SK-N-SH (cell line): ENCODE results near the gene WWOX. TPM values are rescaled to one million over a fixed set of nuclear protein-coding genes. Genes with fewer than 3 reads are reported as not detected.

Source experiments
- CTCF ChIA-PET: fragments of 300-600, 350-600 bp; formaldehyde crosslinking; extraction: SDS; loops from one replicate; lab custom pipeline; 2021; lab: Yijun Ruan, JAX
- POLR2A ChIA-PET: fragments of 350-600 bp; sonication (Branson Sonifier 250); formaldehyde crosslinking; extraction: SDS; loops from one replicate; lab custom pipeline; 2020; ENCODE audit warnings: antibody characterized with exemption, inconsistent platforms; lab: Yijun Ruan, JAX
- DNase-seq: peaks from one replicate; pipeline ENCODE4 v3.0.0; 2012
- H2AFZ ChIP-seq: fragments of 200-600 bp; sonication (generic); 2 replicates; pipeline ENCODE4 v1.8.1; 2016; ENCODE audit warnings: antibody characterized with exemption, mild to moderate bottlenecking, low read depth
- H3F3A ChIP-seq: fragments of 200-600 bp; sonication (generic); replicated peaks from 2 replicates; pipeline ENCODE3; 2016; ENCODE audit warnings: antibody characterized with exemption, mild to moderate bottlenecking; ENCODE audit not compliant: insufficient read depth
- H3K27ac ChIP-seq, 2 experiments: fragments of 200-500 bp in 1 of 2; fragments of 200-600 bp in 1 of 2; sonication (Bioruptor generic) in 1 of 2; sonication (generic), shearing (Covaris generic) in 1 of 2; 2 replicates each; pipeline versions ENCODE4 v1.5.1 to v1.6.1; 2014 to 2016; ENCODE audit warnings: low read depth in 2 of 2, inconsistent platforms in 1 of 2, low read length in 1 of 2, mild to moderate bottlenecking in 1 of 2, mixed read lengths in 1 of 2
- H3K27me3 ChIP-seq: fragments of 200-600 bp; sonication (generic), shearing (Covaris generic); 2 replicates; pipeline ENCODE4 v1.6.1; 2016; ENCODE audit warnings: mixed run types; ENCODE audit not compliant: insufficient read depth
- H3K36me3 ChIP-seq, 2 experiments: fragments of 200-500 bp in 1 of 2; fragments of 200-600 bp in 1 of 2; sonication (Bioruptor generic) in 1 of 2; sonication (generic) in 1 of 2; replicated peaks in 1 of 2; 2 replicates each; pipeline versions ENCODE3 to v1.5.1; 2014 to 2016; ENCODE audit warnings: low read length in 1 of 2, mild to moderate bottlenecking in 1 of 2; ENCODE audit not compliant: insufficient read depth in 2 of 2, control insufficient read depth in 1 of 2
- H3K4me1 ChIP-seq, 2 experiments: fragments of 200-500 bp in 1 of 2; fragments of 200-600 bp in 1 of 2; sonication (Bioruptor generic) in 1 of 2; sonication (generic), shearing (Covaris generic) in 1 of 2; 2 replicates each; pipeline versions ENCODE4 v1.5.1 to v1.6.1; 2014 to 2016; ENCODE audit warnings: low read depth in 1 of 2, low read length in 1 of 2, mixed run types in 1 of 2; ENCODE audit not compliant: insufficient read depth in 2 of 2, control insufficient read depth in 1 of 2
- H3K4me2 ChIP-seq: fragments of 200-600 bp; sonication (generic), shearing (Covaris generic); 2 replicates; pipeline ENCODE4 v1.6.1; 2017; ENCODE audit warnings: mixed run types
- H3K4me3 ChIP-seq, 2 experiments: fragments of 200-500 bp in 1 of 2; fragments of 200-600 bp in 1 of 2; sonication (Bioruptor generic) in 1 of 2; sonication (generic), shearing (Covaris generic) in 1 of 2; 2 replicates each; pipeline versions ENCODE4 v1.5.1 to v1.8.1; 2014 to 2016; ENCODE audit warnings: low read depth in 2 of 2, inconsistent platforms in 1 of 2, low read length in 1 of 2, mild to moderate bottlenecking in 1 of 2, mixed read lengths in 1 of 2, moderate library complexity in 1 of 2
- H3K79me2 ChIP-seq: fragments of 200-600 bp; sonication (generic); 2 replicates; pipeline ENCODE4 v1.8.1; 2017; ENCODE audit warnings: mild to moderate bottlenecking; ENCODE audit not compliant: insufficient read depth
- H3K9ac ChIP-seq: fragments of 200-600 bp; sonication (generic); 2 replicates; pipeline ENCODE4 v1.6.1; 2017; ENCODE audit warnings: mixed run types
- H3K9me2 ChIP-seq: fragments of 200-600 bp; sonication (generic); 2 replicates; pipeline ENCODE4 v1.6.1; 2017; ENCODE audit warnings: mixed run types
- H3K9me3 ChIP-seq: fragments of 200-600 bp; sonication (generic); 2 replicates; pipeline ENCODE4 v1.6.1; 2017; ENCODE audit warnings: mixed run types, mild to moderate bottlenecking, moderate library complexity
- H4K20me1 ChIP-seq: fragments of 200-600 bp; sonication (generic); 2 replicates; pipeline ENCODE4 v1.6.1; 2017; ENCODE audit warnings: mild to moderate bottlenecking, mixed run types; ENCODE audit not compliant: insufficient read depth
- CHD2 ChIP-seq: fragments of 150-350 bp; IDR thresholded peaks from 2 replicates; pipeline ENCODE4 v1.6.1; 2018; ENCODE audit warnings: low read length; ENCODE audit not compliant: partially characterized antibody
- EP300 ChIP-seq, 2 experiments: IDR thresholded peaks; 2 replicates each; pipeline versions ENCODE4 v1.4.0 to v1.6.1; 2012; ENCODE audit warnings: borderline replicate concordance in 1 of 2, low read depth in 1 of 2, low read length in 1 of 2
- EZH2phosphoT487 ChIP-seq: fragments of 200-600 bp; sonication (generic); IDR thresholded peaks from 2 replicates; pipeline ENCODE4 v1.6.1; 2017; ENCODE audit warnings: low read depth, mixed run types, mild to moderate bottlenecking, antibody characterized with exemption, moderate library complexity, borderline replicate concordance
- FOXJ3 ChIP-seq: sonication (generic); formaldehyde crosslinking; IDR thresholded peaks from 2 replicates; pipeline ENCODE4 v1.5.1; 2020; ENCODE audit warnings: mild to moderate bottlenecking, missing genetic modification reagents
- FOXM1 ChIP-seq: IDR thresholded peaks from 2 replicates; pipeline ENCODE4 v1.4.0; 2012; ENCODE audit warnings: low read depth, mild to moderate bottlenecking
- GATA2 ChIP-seq: sonication (generic); formaldehyde crosslinking; IDR thresholded peaks from 2 replicates; pipeline ENCODE4 v1.5.0; 2020; ENCODE audit warnings: mild to moderate bottlenecking, missing genetic modification reagents
- IRF3 ChIP-seq: fragments of 150-350 bp; IDR thresholded peaks from 2 replicates; pipeline ENCODE4 v1.6.1; 2016; ENCODE audit warnings: mild to moderate bottlenecking, low read depth, low read length
- MAX ChIP-seq: IDR thresholded peaks from 2 replicates; pipeline ENCODE4 v1.4.0; 2012; ENCODE audit warnings: low read depth
- MEF2A ChIP-seq: IDR thresholded peaks from 2 replicates; pipeline ENCODE4 v1.4.0; 2012; ENCODE audit warnings: low read depth, borderline replicate concordance
- MXI1 ChIP-seq: IDR thresholded peaks from 2 replicates; pipeline ENCODE4 v1.6.1; 2012; ENCODE audit warnings: mild to moderate bottlenecking, low read depth, low read length, improper control_type of control experiment
- NRF1 ChIP-seq: IDR thresholded peaks from 2 replicates; pipeline ENCODE4 v1.6.1; 2012; ENCODE audit warnings: low read depth, mild to moderate bottlenecking, low read length
- POLR2AphosphoS5 ChIP-seq: IDR thresholded peaks from 2 replicates; pipeline ENCODE4 v1.6.1; 2012; ENCODE audit warnings: low read depth, low read length
- RAD21 ChIP-seq: IDR thresholded peaks from 2 replicates; pipeline ENCODE4 v1.6.1; 2012; ENCODE audit warnings: mild to moderate bottlenecking, low read length
- RCOR1 ChIP-seq: fragments of 150-350 bp; IDR thresholded peaks from 2 replicates; pipeline ENCODE4 v1.6.1; 2017; ENCODE audit warnings: antibody characterized with exemption, low read length
- RFX5 ChIP-seq: IDR thresholded peaks from 2 replicates; pipeline ENCODE4 v1.6.1; 2012; ENCODE audit warnings: mild to moderate bottlenecking, improper control_type of control experiment, low read length
- SIN3A ChIP-seq: IDR thresholded peaks from 2 replicates; pipeline ENCODE4 v1.6.1; 2012; ENCODE audit warnings: low read depth, mild to moderate bottlenecking, low read length, moderate library complexity, borderline replicate concordance
- SMC3 ChIP-seq: IDR thresholded peaks from 2 replicates; pipeline ENCODE4 v1.6.1; 2012; ENCODE audit warnings: low read depth, low read length, improper control_type of control experiment
- TAF1 ChIP-seq: IDR thresholded peaks from 2 replicates; pipeline ENCODE4 v1.6.1; 2012; ENCODE audit warnings: low read depth, mild to moderate bottlenecking, low read length, moderate library complexity, borderline replicate concordance
- ZBTB33 ChIP-seq: IDR thresholded peaks from 2 replicates; pipeline ENCODE4 v1.4.0; 2012; ENCODE audit warnings: low read depth, borderline replicate concordance
- WGBS: methylation state at CpG from one replicate; pipeline ENCODE4 v1.1.6; 2017; ENCODE audit warnings: low lambda C conversion rate; 5-methylcytosine and 5-hydroxymethylcytosine counted together
- polyA plus RNA-seq, 3 experiments: library from polyadenylated mRNA; depleted of rRNA; stranded (reverse); fragments of >200 nt; gene quantifications; 2 replicates each; pipeline ENCODE4 v1.2.3, GENCODE V29; 2012

WWOX gene
- polyA plus RNA-seq, 1 of the 3 experiments (the other 2 are of a cell fraction): 10.8 TPM

GRCh38 chr16:78494674-78495073, 395.2 kb downstream of the WWOX start:
- no peaks in the 10 kb centered on the region for H4K20me1 ChIP-seq
- H3K27ac ChIP-seq: no peak overlapping the region
- H3K27me3 ChIP-seq: no peaks in the 10 kb centered on the region
- H3K4me3 ChIP-seq: no peak overlapping the region
- no peaks in the 10 kb centered on the region for H3F3A ChIP-seq
- TF ChIP-seq ZBTB33: no peak
- no peak for TF ChIP-seq RAD21
- no peak for TF ChIP-seq FOXM1
- no peak for TF ChIP-seq IRF3
- TF ChIP-seq MXI1: no peak
- no peak for TF ChIP-seq FOXJ3 (CRISPR knock-in tag)
- TF ChIP-seq RFX5: no peak
- no peak for TF ChIP-seq EZH2phosphoT487
- TF ChIP-seq EP300 (IDR thresholded peaks at IDR 0.05; ENCODE audit: borderline replicate concordance in 1 of 2, low read depth in 1 of 2, low read length in 1 of 2): no peak
- TF ChIP-seq MEF2A: no peak
- TF ChIP-seq, all 33 proteins: peak for 0
- ChIA-PET CTCF (interaction anchor here (0.6 to 0.8 kb wide), 2 partner anchors 8 to 276 kb away, joined by 3 read pairs; no protein-coding TSS in a partner anchor), POLR2A (no interaction called here)
- Histone ChIP-seq H3K9ac (no peak overlapping the region), H3K9me2 (no peaks in the 10 kb centered on the region), H3K36me3 (no peaks in the 10 kb centered on the region), H3K4me2 (no peak overlapping the region), H2AFZ (no peak overlapping the region), H3K4me1 (peaks cover 0 to 9% of the 10 kb centered on the region in 2 experiments; a peak in 2 of 4 replicates), H3K9me3 (no peaks in the 10 kb centered on the region), H3K79me2 (no peaks in the 10 kb centered on the region)
- 78% methylated on average over 10 of the region's 10 CpGs for WGBS
- no peak for DNase-seq

GRCh38 chr16:78496189-78496588, 396.7 kb downstream of the WWOX start:
- DNase-seq: no peak
- Histone ChIP-seq H3K9me3 (no peaks in the 10 kb centered on the region), H3K4me2 (no peak overlapping the region), H3F3A (no peaks in the 10 kb centered on the region), H3K4me3 (no peak overlapping the region), H3K79me2 (no peaks in the 10 kb centered on the region), H3K4me1 (no peaks in the 10 kb centered on the region), H3K36me3 (no peaks in the 10 kb centered on the region), H3K27me3 (no peaks in the 10 kb centered on the region), H2AFZ (no peak overlapping the region), H3K27ac (no peak overlapping the region), H3K9ac (no peak overlapping the region), H4K20me1 (no peaks in the 10 kb centered on the region), H3K9me2 (no peaks in the 10 kb centered on the region)
- POLR2A ChIA-PET: no interaction called here
- WGBS: 72% methylated on average over 7 of the region's 7 CpGs
- CTCF ChIA-PET: no interaction called here
- TF ChIP-seq GATA2 (CRISPR knock-in tag): no peak
- no peak for TF ChIP-seq SIN3A
- TF ChIP-seq EP300 (IDR thresholded peaks at IDR 0.05; ENCODE audit: borderline replicate concordance in 1 of 2, low read depth in 1 of 2, low read length in 1 of 2): no peak
- TF ChIP-seq POLR2AphosphoS5: no peak
- no peak for TF ChIP-seq ZBTB33
- no peak for TF ChIP-seq EZH2phosphoT487
- TF ChIP-seq CHD2: no peak
- TF ChIP-seq IRF3: no peak
- TF ChIP-seq RCOR1: no peak
- no peak for TF ChIP-seq TAF1
- no peak for TF ChIP-seq MAX
- no peak for TF ChIP-seq MXI1
- TF ChIP-seq NRF1: no peak
- no peak for TF ChIP-seq RAD21
- no peak for TF ChIP-seq MEF2A
- no peak for TF ChIP-seq FOXM1
- TF ChIP-seq FOXJ3 (CRISPR knock-in tag): no peak
- no peak for TF ChIP-seq SMC3
